ENCODE data around the gene TRAF7. TPM values are rescaled to one million over a fixed set of nuclear protein-coding genes. Genes with fewer than 3 reads are reported as not detected.

Gene TRAF7
- total and polyA plus RNA-seq, 2 of the 13 experiments (the other 11 are each of a cell fraction or from before 2014, with no cell fraction given) = 47.9 to 65.6 TPM

DNA sequence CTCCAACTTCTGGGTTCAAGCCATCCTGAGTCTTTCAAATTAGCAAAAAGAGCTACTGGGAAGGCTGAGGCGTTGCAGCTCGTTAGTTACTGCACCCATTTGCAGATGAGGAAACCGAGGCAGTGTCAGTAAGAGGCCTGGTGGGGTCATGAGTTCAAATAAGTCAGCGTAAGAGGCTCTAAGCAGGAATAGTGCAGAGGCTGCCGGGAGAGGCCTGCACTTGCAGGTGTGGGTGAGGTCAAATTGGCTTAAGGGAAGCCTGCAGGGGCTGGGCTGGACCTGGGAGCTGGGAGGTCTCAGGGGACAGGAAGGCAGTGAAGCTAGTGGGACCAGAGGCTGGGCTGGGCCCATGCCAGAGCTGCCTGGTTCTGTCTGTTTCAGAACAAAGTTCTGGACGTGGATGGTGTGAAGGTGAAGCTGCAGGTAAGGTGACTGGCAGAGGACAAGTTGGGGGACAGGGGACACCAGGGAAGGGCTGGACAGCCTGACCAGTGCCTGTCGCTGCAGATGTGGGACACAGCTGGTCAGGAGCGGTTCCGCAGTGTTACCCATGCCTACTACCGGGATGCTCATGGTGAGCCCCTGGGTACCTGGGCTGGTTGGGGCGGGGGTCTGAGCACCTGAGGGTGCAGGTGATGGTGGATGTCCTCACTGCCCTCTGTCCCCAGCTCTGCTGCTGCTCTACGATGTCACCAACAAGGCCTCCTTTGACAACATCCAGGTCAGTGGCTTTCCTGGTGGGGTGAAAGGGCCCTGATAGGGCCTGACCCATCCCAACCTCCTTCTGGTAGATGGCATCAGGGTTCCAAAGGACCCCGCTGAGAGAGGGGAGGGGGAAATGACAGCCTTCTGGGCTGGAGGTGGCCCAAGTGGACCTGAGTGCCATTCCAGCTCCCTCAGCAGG, 4.1 kb upstream of the TRAF7 start (continued):
- no peak for TF ChIP-seq MBNL3 (CRISPR knock-in tag; conservative IDR thresholded peaks at IDR 0.05)
- TF ChIP-seq NONO (IDR thresholded peaks at IDR 0.05) = no peak
- TF ChIP-seq NONO (CRISPR knock-in tag; conservative IDR thresholded peaks at IDR 0.05) = 0 out of 2 replicates have a peak, but pooled peaks have one; percentile 27
- no peak for TF ChIP-seq ZNF816 (CRISPR knock-in tag; IDR thresholded peaks at IDR 0.05; ENCODE audit: borderline replicate concordance)
- TF ChIP-seq, protein P1, sequence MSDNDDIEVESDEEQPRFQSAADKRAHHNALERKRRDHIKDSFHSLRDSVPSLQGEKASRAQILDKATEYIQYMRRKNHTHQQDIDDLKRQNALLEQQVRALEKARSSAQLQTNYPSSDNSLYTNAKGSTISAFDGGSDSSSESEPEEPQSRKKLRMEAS (IDR thresholded peaks at IDR 0.05) = peak; percentile 25; the same call in 1 of the 2 replicates
- TF ChIP-seq SMAD1 (CRISPR knock-in tag; IDR thresholded peaks at IDR 0.05; ENCODE audit: borderline replicate concordance, low read depth) = no peak
- TF ChIP-seq, protein P2, sequence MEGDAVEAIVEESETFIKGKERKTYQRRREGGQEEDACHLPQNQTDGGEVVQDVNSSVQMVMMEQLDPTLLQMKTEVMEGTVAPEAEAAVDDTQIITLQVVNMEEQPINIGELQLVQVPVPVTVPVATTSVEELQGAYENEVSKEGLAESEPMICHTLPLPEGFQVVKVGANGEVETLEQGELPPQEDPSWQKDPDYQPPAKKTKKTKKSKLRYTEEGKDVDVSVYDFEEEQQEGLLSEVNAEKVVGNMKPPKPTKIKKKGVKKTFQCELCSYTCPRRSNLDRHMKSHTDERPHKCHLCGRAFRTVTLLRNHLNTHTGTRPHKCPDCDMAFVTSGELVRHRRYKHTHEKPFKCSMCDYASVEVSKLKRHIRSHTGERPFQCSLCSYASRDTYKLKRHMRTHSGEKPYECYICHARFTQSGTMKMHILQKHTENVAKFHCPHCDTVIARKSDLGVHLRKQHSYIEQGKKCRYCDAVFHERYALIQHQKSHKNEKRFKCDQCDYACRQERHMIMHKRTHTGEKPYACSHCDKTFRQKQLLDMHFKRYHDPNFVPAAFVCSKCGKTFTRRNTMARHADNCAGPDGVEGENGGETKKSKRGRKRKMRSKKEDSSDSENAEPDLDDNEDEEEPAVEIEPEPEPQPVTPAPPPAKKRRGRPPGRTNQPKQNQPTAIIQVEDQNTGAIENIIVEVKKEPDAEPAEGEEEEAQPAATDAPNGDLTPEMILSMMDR (CRISPR knock-in tag; IDR thresholded peaks at IDR 0.05) = 0 out of 2 replicates have a peak, but pooled peaks have one; percentile 4
- TF ChIP-seq NRL (CRISPR knock-in tag; IDR thresholded peaks at IDR 0.05; ENCODE audit: borderline replicate concordance) = peak; percentile 24; the same call in 1 of the 2 replicates
- no peak for TF ChIP-seq DPF2 (CRISPR knock-in tag; IDR thresholded peaks at IDR 0.05; ENCODE audit: borderline replicate concordance, low read depth)
- peak; percentile 51; the same call in 1 of the 2 replicates for TF ChIP-seq NKX3-1 (CRISPR knock-in tag; IDR thresholded peaks at IDR 0.05)
- TF ChIP-seq, protein P3, sequence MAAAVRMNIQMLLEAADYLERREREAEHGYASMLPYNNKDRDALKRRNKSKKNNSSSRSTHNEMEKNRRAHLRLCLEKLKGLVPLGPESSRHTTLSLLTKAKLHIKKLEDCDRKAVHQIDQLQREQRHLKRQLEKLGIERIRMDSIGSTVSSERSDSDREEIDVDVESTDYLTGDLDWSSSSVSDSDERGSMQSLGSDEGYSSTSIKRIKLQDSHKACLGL (CRISPR knock-in tag; IDR thresholded peaks at IDR 0.05) = no peak
- TF ChIP-seq, protein P4, sequence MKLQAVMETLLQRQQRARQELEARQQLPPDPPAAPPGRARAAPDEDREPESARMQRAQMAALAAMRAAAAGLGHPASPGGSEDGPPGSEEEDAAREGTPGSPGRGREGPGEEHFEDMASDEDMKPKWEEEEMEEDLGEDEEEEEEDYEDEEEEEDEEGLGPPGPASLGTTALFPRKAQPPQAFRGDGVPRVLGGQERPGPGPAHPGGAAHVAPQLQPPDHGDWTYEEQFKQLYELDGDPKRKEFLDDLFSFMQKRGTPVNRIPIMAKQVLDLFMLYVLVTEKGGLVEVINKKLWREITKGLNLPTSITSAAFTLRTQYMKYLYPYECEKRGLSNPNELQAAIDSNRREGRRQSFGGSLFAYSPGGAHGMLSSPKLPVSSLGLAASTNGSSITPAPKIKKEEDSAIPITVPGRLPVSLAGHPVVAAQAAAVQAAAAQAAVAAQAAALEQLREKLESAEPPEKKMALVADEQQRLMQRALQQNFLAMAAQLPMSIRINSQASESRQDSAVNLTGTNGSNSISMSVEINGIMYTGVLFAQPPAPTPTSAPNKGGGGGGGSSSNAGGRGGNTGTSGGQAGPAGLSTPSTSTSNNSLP (IDR thresholded peaks at IDR 0.05; ENCODE audit: low read depth, low read length) = no peak
- TF ChIP-seq ZNF768 (CRISPR knock-in tag; IDR thresholded peaks at IDR 0.05) = peak; percentile 23; the same call in 1 of the 2 replicates
- TF ChIP-seq MEIS2 (CRISPR knock-in tag; IDR thresholded peaks at IDR 0.05) = 0 out of 2 replicates have a peak, but pooled peaks have one; percentile 21
- no peak for TF ChIP-seq ZNF138 (CRISPR knock-in tag; IDR thresholded peaks at IDR 0.05; ENCODE audit: low read depth)
- TF ChIP-seq, protein P5, sequence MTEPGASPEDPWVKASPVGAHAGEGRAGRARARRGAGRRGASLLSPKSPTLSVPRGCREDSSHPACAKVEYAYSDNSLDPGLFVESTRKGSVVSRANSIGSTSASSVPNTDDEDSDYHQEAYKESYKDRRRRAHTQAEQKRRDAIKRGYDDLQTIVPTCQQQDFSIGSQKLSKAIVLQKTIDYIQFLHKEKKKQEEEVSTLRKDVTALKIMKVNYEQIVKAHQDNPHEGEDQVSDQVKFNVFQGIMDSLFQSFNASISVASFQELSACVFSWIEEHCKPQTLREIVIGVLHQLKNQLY (CRISPR knock-in tag; IDR thresholded peaks at IDR 0.05) = no peak
- TF ChIP-seq ZNF331 (CRISPR knock-in tag; IDR thresholded peaks at IDR 0.05) = no peak
- 0 out of 2 replicates have a peak, but pooled peaks have one; percentile 20 for TF ChIP-seq ZFX (CRISPR knock-in tag; IDR thresholded peaks at IDR 0.05; ENCODE audit: low read depth)
- TF ChIP-seq, protein P6, sequence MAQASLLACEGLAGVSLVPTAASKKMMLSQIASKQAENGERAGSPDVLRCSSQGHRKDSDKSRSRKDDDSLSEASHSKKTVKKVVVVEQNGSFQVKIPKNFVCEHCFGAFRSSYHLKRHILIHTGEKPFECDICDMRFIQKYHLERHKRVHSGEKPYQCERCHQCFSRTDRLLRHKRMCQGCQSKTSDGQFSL (CRISPR knock-in tag; IDR thresholded peaks at IDR 0.05) = 0 out of 2 replicates have a peak, but pooled peaks have one; percentile 46
- TF ChIP-seq, protein P7, sequence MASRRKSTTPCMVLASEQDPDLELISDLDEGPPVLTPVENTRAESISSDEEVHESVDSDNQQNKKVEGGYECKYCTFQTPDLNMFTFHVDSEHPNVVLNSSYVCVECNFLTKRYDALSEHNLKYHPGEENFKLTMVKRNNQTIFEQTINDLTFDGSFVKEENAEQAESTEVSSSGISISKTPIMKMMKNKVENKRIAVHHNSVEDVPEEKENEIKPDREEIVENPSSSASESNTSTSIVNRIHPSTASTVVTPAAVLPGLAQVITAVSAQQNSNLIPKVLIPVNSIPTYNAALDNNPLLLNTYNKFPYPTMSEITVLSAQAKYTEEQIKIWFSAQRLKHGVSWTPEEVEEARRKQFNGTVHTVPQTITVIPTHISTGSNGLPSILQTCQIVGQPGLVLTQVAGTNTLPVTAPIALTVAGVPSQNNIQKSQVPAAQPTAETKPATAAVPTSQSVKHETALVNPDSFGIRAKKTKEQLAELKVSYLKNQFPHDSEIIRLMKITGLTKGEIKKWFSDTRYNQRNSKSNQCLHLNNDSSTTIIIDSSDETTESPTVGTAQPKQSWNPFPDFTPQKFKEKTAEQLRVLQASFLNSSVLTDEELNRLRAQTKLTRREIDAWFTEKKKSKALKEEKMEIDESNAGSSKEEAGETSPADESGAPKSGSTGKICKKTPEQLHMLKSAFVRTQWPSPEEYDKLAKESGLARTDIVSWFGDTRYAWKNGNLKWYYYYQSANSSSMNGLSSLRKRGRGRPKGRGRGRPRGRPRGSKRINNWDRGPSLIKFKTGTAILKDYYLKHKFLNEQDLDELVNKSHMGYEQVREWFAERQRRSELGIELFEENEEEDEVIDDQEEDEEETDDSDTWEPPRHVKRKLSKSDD (CRISPR knock-in tag; IDR thresholded peaks at IDR 0.05; ENCODE audit: low read depth) = 0 out of 2 replicates have a peak, but pooled peaks have one; percentile 3
